Measurements from ENCODE around the gene RELN.
"Not testable (repeated sequence)": the region's sequence is repeated elsewhere in the genome, so short reads cannot be mapped to it uniquely, and the experiment has no call there.

The RELN gene

DNA sequence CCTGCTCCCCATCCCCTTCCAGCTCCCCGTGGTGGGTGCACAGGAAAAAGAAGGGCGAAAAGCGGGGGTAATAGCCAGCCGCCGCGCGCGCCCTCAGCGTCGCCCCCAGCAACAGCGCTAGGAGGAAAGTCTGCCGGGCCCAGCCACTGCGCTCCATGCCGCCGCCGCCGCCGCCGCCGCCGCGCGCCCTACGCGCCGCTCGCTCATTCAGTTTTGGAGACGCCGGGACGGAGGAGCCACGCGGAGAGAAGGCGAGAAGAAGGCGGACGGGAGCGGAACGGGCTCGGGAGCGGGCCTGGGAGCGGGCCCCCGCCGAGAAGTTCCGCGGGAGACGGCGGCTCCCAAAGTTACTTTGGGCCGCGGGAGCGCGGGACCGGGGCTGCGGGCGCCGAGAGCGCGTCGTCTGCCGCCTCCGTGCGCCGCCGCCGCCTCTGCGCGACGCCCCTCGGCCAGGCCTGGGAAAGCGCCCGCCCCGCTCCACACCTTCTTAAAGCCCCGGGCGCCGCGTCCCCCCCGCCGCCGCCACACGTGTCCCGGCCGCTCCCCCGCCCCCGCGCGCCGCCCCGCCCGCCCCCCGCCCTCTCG, at the start of gene RELN:
RELN (minus strand) TSS at position 459 of the 585 bp plus-strand sequence; CDS start at position 157, 302 bp downstream.
- DNase-seq (ENCODE audit: low spot score), result peak; percentile 67

DNA sequence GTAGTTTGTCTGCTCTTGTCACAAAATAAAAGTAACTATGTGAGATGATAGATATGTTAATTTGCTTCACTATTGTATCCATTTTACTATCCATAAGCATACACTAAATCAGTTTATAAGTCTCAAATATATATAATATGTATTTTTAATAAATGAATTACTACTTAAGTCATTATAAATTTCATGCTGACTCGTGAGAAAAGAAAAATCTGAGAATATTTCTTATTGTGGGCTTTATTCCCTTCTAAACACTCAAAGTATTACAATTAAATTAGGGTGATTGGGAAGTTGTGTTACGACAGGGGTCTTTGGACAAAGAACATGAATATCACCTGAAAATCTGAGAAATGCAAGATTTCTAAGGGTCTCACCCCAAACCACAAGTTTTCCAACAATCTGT, 48.7 kb upstream of the RELN start:
- no peak for DNase-seq (ENCODE audit: low spot score)

DNA sequence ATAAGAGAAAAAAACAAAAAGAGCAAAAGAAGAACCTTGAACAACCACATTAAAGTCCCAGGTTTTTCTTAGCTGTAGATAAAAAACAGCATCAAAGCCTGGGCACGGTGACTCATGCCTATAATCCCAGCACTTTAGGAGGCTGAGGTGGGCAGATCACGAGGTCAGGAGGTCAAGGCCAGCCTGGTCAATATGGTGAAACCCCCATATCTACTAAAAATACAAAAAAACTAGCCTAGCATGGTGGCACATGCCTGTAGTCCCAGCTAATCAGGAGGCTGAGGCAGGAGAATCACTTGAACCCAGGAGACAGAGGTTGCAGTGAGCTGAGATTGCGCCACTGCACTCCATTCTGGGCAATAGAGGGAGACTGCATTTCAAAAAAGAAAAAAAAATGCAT, 47.4 kb upstream of the RELN start:
- DNase-seq (ENCODE audit: low spot score), result not testable (repeated sequence)

DNA sequence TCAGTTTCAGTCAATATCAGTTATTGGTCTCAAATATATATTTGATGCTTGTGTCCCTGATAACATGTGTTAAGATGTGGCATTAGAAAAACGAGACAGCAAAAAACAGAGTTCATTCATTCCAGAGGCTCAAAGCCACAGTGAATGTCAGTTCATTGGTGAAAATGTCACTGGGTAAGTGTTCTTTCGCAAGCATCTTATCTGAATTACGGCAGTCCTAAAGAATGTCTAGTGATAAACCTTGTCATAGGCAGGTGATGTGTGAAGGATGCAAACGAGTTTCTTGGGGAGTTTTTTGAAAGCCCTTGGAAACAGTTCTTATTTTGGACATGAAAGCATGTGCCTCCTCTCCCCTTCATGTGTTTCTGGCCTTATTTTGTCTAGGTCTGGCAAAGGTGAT, 45.9 kb upstream of the RELN start:
- DNase-seq (ENCODE audit: low spot score), result no peak

DNA sequence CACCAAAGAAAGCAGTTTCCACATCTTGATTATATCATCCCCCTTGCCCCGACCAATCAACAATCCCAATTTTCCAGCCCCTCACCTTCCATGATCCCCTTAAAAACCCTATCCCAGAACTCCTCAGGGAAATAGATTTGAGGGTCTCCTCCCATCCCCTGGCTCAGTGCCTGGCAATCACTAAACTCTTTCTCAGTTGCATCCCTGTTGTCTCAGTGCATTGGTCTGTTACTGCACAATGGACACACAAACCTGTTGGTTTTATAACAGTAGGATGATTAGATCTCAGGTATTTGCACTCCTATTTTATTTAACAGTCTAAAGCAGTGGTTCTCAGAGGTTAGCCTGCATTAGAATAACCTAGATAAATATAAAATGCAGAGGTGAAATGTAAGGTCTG, 45.2 kb upstream of the RELN start:
- DNase-seq (ENCODE audit: low spot score), result no peak

DNA sequence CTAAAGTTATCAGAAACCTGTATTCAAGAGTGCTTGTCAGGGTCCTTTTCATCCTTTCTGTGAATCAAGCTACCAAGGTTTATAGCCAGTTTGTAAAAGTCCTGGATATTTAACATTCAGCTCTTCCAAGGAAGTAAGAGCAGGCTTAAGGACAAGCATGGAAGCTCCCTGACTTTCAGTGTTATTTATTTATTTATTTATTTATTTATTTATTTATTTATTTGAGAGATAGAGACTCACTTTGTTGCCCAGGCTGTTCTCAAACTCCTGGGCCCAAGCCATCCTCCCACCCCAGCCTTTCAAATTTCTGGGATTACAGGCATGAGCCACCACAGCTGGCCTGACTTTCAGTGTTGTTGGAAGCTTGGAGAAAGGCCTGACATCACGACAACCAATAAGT, 44.4 kb upstream of the RELN start:
- no peak for DNase-seq (ENCODE audit: low spot score)

DNA sequence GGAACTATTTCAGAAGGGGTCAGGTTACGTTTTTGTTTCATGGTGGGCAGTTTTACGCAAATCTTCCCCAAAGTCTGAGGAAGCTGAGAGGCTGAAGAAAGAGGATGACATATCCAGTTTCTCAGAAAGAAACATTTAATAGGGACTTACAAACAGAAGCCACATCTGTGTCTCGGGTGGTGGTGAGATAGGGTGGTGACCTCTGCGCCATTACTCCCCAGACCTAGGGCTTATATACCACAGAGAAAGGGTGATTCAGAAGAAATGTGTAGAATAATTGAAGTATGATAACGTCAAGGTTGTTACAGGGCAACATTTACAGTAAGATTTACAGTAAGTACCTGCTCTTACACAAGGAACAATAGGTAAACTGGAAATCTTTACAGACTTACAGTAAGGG, 43.0 kb upstream of the RELN start:
- DNase-seq (ENCODE audit: low spot score), result no peak

DNA sequence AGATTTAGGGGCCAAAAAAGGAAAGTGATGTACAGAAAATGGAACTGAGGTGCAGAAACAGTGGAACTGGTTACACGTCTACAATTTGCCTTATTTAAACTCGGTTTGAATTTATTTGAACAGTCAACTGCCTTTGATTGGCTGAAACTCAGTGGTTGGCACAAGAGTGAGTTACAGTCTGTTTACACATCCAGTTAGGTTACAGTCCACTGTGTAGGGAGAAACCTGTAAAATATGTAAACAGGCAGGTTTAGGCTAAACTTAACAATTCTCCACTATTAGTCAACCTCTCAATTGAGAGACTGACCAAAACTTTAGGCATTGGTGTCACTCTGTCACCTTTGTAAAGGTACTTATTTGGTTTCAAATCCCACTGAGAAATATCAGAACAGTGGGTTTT, 40.3 kb upstream of the RELN start:
- DNase-seq (ENCODE audit: low spot score), result no peak

DNA sequence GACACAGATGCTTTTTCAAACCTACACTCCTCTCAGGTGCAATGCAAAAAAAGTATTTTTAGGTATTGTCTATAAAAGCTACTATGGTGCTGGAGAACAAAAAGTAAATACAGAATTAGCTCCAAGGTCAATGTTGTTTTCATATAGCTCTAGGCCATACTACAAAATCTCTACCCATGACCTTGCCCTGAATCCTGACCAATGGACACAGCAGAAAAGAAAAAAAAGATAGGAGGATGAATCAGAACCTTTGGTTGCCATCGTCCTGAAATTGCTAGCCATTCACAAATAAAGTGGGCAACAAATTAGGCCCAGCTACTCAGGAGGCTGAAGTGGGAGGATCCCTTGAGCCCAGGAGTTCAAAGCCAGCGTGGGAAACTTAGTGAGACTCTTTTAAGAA, 35.2 kb upstream of the RELN start:
- DNase-seq (ENCODE audit: low spot score), result no peak

DNA sequence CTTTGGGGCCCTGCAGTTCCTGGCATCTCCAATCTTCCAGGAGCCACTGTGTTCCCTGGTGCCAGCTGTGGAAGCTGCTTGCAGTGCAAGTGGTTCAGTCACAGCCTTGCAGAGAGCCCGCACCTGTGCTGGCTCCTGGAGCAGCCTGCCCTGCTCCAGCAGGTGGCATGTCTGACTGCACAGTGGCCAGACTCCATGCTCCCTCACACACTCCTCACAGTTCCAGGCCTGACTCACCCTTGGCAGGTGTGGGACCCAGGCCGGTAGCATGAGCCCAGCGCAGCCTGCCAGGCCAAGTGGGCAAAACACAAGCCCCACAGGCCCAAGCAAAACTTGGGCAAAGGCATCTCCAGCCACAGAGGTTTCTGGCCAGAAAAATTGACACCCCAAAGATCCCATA, 33.6 kb upstream of the RELN start:
- no peak for DNase-seq (ENCODE audit: low spot score)

DNA sequence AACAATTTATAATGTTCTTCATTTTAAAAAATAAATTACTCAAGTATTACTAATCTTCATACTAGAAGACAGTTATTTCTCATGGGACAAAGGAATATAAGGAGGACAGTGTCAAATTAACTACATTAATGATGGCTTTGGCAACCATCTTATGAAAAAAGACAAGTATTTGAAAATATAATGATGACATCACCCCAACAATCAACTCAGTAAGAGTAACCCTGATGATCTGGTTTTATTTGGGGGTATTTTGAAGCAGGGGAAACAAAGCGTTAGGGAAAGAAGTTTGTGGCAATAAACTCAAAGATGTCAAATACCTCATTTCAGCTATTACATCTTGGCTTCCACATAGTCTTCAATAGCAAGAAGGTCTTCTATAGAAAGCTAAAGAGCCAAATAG, 29.0 kb upstream of the RELN start:
- DNase-seq (ENCODE audit: low spot score), result no peak

DNA sequence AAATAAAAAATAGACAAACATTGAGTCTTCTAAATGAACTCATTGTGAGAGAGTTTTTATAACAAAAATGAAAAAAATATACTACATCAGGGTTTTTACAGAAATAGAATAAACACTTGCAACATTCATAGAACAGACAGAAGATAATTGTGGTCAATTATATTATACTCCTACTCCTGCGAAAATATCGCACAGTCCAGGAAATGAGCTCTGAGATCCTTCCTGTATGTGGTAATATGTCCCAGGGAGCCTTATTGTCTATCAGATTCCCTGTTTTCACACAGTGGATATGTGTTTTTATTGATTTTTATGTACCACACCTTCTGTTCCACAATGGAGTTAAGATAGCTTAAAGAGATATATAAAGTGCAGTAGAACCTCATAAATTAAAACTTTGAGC, 27.5 kb upstream of the RELN start:
- DNase-seq (ENCODE audit: low spot score), result no peak

DNA sequence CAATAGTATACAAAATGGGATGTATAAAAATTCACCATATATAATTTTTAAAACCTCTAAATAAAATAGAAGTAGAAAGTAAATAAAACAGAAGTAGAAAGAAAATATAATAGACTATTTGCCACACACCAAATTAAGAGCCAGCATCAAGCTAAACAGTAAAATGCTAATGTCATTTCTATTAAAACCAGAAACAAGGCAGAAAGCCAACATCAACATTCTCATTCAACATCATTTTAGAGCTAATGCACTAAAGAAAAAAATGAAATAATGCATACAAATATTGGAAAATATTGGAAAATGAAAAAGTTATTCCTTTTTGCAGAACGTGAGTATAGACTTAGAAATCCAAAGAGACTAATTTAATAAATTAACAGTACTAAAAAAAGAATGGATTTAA, 23.4 kb upstream of the RELN start:
- no peak for DNase-seq (ENCODE audit: low spot score)

DNA sequence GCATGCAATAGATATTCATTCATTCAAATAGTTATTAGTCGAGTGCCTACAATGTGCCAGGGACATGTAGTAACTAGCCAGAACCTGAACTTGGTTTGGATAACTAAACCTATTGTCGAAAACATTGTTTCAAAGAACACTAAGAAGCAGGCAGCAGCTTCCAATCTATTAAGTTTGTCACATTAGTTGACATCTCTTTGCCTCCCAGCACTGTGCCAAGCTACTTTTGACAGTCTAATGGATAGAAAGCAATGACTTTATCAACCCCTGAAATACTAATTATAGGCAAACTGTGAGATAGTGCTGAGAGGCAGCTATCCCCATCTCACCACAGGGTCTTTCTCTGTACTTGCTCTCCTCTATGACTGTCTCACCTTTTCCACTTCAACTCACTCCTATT, 22.4 kb upstream of the RELN start:
- no peak for DNase-seq (ENCODE audit: low spot score)

DNA sequence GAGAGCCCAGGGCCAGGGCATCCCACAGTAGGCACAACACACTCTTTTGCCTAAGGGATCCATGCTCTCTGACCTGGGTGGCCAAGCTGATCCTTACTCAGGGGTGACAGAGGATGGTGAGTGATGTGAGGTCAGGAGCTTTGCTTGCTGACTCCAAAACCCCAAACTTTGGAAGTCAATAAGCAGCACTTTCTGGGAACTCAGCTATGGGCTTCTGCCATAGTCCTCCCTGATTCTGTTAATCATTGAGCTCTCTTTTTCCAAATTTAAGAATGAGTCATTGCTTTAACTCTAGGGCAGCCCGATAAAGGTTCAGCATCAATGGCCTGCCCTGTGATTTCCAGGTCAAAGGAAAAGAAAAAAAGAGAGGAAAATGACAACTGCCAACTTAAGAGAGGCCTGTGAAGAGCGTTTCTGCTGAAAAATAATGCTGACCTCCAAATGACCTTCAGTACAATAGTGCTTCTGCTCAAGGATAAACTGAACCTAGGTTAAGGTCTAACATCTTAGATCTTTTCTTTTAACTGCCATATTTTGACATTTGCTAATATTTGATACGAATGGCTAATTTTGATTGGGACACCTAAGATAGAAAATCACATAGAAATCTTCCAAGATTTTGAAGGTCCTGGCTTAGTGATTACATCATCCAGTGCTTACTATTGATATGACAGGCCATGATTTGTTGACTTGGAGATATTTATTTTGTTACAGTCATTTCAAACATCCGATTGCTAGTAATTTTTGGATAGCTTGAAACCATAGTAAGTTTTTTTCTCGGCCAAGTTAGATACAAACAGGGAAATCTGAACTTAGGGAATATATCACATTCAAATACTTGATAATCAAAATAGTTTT, 20.8 kb upstream of the RELN start:
- DNase-seq (ENCODE audit: low spot score), result no peak

DNA sequence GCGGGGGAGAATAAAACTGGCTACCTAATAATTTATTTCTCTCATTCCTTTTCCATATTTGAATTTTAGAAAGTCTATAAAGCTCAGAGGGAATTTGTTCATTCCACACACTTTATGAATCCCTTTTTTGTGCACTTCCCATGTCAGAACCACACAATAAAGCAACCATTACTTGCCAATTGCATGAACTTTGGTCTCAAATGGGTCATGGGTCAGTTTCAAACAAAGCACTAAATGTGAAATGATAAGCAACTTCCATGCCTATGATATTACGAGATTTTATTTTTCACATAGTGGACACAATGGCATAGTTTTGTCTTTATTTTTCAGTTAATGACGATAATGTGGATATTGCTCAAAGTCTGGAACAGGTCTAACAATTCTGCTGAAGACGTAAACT, 18.6 kb upstream of the RELN start:
- no peak for DNase-seq (ENCODE audit: low spot score)

DNA sequence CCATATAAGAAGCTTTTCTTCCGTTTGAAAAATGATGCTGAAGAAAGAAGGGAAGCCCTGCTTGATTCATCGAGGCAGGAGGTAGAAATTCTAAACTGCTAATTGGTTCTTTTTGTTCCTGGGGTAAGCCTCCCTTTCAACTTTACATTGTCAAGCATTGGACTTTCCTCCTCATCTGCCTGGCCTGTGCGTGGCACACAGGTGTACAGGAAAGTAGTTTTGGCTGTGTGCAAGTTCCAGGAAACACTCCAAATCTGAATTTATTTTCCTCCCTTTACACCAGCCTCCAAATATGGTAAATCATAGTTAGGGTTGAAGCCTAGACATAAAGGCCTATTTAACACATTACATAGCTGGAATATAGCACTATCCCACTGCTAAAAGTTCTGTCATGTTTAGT, 18.2 kb upstream of the RELN start:
- no peak for DNase-seq (ENCODE audit: low spot score)

DNA sequence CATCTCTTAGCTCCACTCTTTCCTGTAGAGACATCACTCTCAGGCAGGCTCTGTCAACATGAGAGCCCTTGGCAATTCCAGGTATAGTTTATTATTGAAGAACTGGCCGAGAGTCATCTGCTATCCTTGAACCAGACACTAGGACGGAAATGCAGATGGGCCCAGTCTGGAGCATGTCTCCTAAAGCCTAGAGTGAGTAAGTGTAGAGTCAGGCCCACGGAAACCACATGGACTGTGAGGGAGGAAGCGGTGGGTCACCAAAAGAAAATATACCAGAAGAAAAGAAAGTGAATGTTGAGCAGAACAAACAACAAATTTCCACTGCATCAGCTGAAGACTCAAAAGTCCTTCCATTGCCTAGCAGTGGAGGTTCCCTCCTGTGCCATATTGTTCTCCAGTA, 15.7 kb upstream of the RELN start:
- DNase-seq (ENCODE audit: low spot score), result peak; percentile 6

DNA sequence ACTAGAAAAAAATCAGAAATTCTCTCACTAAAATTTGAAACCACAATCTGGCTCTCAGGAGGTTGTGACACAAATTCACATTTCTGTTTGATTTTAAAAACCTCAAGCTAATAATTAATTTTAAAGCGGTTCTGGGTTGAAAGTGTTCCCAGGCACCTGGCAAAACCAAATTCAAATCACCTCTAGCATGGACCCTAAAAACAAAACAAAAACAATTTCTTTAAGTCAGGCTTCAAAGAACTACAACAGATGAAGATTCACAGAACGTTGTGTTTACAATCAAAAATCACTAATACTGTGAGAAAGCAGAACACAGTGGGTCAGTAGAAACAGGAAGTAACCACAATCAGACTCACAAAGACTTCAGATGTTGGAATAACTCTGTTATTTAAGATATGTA, 7.2 kb upstream of the RELN start:
- no peak for DNase-seq (ENCODE audit: low spot score)

DNA sequence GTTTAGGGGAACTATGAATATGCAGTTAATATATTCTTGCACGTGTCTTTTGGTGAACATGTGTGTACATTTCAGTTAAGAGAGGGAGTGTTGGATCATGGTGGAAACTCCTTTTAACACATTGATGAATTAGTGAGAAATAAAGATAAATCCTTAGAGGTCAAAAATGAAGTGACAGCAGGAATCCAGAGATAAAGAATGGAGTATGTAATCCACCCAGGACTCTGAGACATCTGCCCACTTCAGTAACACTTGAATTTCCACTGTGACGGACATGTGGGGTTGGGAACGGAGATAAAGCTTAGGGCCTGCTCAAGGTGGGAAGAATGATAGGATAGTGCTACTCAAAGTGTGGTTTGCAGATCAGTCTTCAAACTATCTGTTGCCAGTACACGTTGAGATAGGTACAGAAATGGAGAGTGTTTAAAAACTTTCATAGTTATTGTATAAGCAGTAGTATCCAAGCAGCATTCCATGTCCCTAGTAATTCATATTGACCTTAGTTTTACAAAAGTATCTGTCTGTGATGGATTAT, 6.6 kb upstream of the RELN start:
- DNase-seq (ENCODE audit: low spot score), result no peak

DNA sequence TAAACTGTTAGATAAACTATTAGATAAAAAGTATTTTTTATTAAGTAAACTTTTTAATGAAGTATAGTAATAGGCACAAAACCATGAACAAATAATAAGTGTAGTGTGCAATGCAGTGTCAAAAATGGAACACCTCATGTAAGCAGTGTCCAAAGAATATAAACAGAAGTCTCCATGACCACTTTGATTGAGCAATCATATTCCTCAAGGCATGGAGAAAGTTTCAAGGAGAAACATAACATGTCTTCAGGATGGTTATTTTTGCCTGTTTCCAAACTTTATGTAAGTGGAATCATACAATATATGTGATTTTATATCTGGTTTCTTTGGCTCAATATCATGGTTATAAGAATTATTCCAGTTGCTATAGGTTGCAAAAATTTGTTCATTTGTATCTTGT, 6.1 kb upstream of the RELN start:
- DNase-seq (ENCODE audit: low spot score), result no peak

DNA sequence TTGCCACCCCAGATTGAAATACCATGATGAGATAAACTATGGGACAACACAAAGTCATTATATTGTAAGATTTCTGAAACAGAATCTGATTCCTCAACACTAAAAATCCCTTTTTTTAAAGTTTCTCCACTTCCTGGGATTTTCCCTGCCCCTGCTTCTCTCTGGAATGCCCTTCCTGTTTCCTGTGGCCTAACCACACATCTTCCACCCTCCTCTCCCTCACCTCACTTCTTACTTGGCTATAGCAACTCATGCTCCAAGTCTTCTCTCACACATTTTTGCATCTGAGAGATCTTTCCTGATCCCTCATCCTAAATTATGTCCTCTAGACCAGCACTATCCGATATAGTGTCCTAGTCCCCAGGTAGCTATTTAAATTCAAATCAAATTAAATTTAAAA, 4.1 kb upstream of the RELN start:
- DNase-seq (ENCODE audit: low spot score), result peak; percentile 7

DNA sequence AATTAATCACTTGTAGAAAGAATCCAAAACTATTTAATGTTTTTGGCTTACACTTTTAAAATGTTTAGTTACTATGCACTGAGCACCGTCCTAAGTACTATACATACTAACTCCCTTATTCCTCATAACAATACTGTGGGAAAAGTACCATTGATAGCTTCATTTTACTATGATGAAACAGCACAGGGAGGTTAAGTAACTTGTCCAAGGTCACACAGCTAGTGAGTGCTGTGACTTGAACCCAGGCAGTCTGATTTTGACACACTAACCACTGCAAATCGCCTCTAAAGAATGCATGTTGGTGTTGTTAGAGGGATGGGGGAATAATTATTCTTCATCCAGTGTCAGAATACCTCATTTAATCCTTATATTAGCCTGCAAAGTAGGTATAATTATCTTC, 1.9 kb upstream of the RELN start:
- no peak for DNase-seq (ENCODE audit: low spot score)

DNA sequence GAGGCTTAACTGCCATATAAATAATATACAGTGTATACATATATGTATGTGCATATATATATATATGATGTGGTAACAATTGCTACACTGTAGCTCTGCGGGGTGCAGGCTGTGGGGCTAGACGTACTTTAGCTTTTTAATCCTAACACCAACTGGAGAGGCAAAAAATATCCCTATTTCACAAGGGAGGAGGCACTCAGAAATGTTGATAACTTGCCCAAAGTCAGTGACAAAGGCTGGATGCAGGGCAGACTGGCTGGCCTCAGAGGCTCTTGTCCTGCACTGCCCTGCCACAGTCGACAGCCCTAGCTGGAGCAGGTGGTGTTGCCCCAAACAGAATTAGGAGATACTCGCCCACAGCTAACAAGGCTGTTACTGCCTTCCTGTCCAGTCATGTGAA, 1.5 kb upstream of the RELN start:
- DNase-seq (ENCODE audit: low spot score), result peak; percentile 6

Data from GM03348 (cell line).